Measurements from ENCODE around the gene TTC39B. TPM values are rescaled to one million over a fixed set of nuclear protein-coding genes. Genes with fewer than 3 reads are reported as not detected.

Gene TTC39B
- total and polyA plus RNA-seq, 11 donors = 0.42 to 5.9 (median 1.2) TPM

GRCh38 chr9:15150939-15151338 lies 156.1 kb downstream of the TTC39B start:
- intact Hi-C loops (cut with DNase I) = no loop called here
- Histone ChIP-seq H3K36me3 (no peaks in the 10 kb centered on the region), H3K9me3 (no peaks in the 10 kb centered on the region), H3K4me3 (no peak overlapping the region), H3K4me1 (peaks cover 0 to 23% (median 10%) of the 10 kb centered on the region in 12 donors), H3K27ac (no peak overlapping the region), H3K27me3 (no peaks in the 10 kb centered on the region)
- ATAC-seq (no peak), DNase-seq (no peak)
- TF ChIP-seq CTCF (IDR thresholded peaks at IDR 0.05) (no peak), POLR2A (IDR thresholded peaks at IDR 0.05) (no peak)
- 62 to 67% (median 64%) methylated on average over 4 of the region's 4 CpGs for WGBS, 4 donors

GRCh38 chr9:15149450-15149849 lies 157.6 kb downstream of the TTC39B start:
- H3K27me3 ChIP-seq = no peaks in the 10 kb centered on the region
- peaks cover 0 to 12% (median 1%) of the 10 kb centered on the region in 12 donors for H3K4me1 ChIP-seq
- ATAC-seq (no peak), DNase-seq (no peak)
- no peaks in the 10 kb centered on the region for H3K36me3 ChIP-seq
- no peak overlapping the region for H3K27ac ChIP-seq
- no peaks in the 10 kb centered on the region for H3K9me3 ChIP-seq
- H3K4me3 ChIP-seq = no peak overlapping the region
- intact Hi-C loops (cut with DNase I) = no loop called here
- TF ChIP-seq POLR2A (IDR thresholded peaks at IDR 0.05) (no peak), CTCF (IDR thresholded peaks at IDR 0.05) (no peak)

- no peak overlapping the region for H3K27ac ChIP-seq
- intact Hi-C loops (cut with DNase I) = no loop called here
- H3K36me3 ChIP-seq = no peaks in the 10 kb centered on the region
- H3K4me1 ChIP-seq = no peaks in the 10 kb centered on the region
- 86 to 93% (median 89%) methylated on average over 9 of the region's 9 CpGs for WGBS, 4 donors
- DNase-seq (no peak), ATAC-seq (no peak)
- H3K27me3 ChIP-seq = no peaks in the 10 kb centered on the region
- H3K4me3 ChIP-seq = no peak overlapping the region
- no peak for TF ChIP-seq POLR2A (IDR thresholded peaks at IDR 0.05)
- TF ChIP-seq CTCF (IDR thresholded peaks at IDR 0.05) = no peak
- H3K9me3 ChIP-seq = no peaks in the 10 kb centered on the region
Observed at GRCh38 chr9:15146268-15146700, 160.7 kb downstream of the TTC39B start.

GRCh38 chr9:15144622-15145061 lies 162.4 kb downstream of the TTC39B start:
- Histone ChIP-seq H3K36me3 (no peaks in the 10 kb centered on the region), H3K4me3 (no peak overlapping the region), H3K4me1 (peaks cover 0 to 4% (median 0%) of the 10 kb centered on the region in 12 donors), H3K9me3 (no peaks in the 10 kb centered on the region), H3K27me3 (no peaks in the 10 kb centered on the region), H3K27ac (no peak overlapping the region)
- TF ChIP-seq CTCF (IDR thresholded peaks at IDR 0.05) (no peak), POLR2A (IDR thresholded peaks at IDR 0.05) (no peak)
- DNase-seq = no peak
- intact Hi-C loops (cut with DNase I) = no loop called here
- ATAC-seq = no peak
- 29 to 35% (median 32%) methylated on average over 4 of the region's 4 CpGs for WGBS, 4 donors

Measured in heart left ventricle (tissue), 16 donors.